ENCODE measurements around the gene RUNX3.

DNA sequence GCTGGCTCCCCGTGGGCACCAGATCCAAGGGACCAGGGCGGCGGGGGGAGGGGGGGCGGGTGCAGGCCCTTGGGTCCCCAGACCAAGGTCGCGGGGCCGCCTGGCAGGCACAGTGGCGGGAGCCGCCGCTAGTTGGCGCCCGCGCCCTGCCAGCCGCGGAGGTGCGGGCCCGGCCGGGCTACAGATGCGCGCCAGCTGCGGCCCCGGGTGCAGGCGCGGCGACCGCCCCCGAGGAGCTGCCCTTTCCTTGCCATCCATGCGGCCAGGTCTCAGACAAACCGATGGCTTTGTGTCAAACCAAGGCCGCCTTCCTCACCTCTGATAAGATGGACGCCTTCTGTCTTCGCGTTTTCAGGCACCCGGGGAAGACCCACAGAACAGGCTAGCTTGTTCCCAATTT lies 2.2 kb upstream of the RUNX3 start:
- TF ChIP-seq, protein P1, sequence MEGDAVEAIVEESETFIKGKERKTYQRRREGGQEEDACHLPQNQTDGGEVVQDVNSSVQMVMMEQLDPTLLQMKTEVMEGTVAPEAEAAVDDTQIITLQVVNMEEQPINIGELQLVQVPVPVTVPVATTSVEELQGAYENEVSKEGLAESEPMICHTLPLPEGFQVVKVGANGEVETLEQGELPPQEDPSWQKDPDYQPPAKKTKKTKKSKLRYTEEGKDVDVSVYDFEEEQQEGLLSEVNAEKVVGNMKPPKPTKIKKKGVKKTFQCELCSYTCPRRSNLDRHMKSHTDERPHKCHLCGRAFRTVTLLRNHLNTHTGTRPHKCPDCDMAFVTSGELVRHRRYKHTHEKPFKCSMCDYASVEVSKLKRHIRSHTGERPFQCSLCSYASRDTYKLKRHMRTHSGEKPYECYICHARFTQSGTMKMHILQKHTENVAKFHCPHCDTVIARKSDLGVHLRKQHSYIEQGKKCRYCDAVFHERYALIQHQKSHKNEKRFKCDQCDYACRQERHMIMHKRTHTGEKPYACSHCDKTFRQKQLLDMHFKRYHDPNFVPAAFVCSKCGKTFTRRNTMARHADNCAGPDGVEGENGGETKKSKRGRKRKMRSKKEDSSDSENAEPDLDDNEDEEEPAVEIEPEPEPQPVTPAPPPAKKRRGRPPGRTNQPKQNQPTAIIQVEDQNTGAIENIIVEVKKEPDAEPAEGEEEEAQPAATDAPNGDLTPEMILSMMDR (IDR thresholded peaks at IDR 0.05): peak; percentile 75
- TF ChIP-seq TEAD4 (CRISPR knock-in tag; IDR thresholded peaks at IDR 0.05) (no peak), SOX15 (CRISPR knock-in tag; IDR thresholded peaks at IDR 0.05) (no peak), OVOL2 (CRISPR knock-in tag; IDR thresholded peaks at IDR 0.05; ENCODE audit: borderline replicate concordance) (no peak), IRF2 (CRISPR knock-in tag; IDR thresholded peaks at IDR 0.05; ENCODE audit: borderline replicate concordance, low read depth) (no peak), TCF7 (CRISPR knock-in tag; IDR thresholded peaks at IDR 0.05; ENCODE audit: low read depth) (no peak), ZBTB21 (CRISPR knock-in tag; IDR thresholded peaks at IDR 0.05; ENCODE audit: borderline replicate concordance) (no peak), ARID4B (CRISPR knock-in tag; IDR thresholded peaks at IDR 0.05; ENCODE audit: borderline replicate concordance) (no peak), ZNF138 (CRISPR knock-in tag; conservative IDR thresholded peaks at IDR 0.05) (no peak), ZNF317 (CRISPR knock-in tag; IDR thresholded peaks at IDR 0.05; ENCODE audit: borderline replicate concordance, low read depth) (no peak), ATF6 (CRISPR knock-in tag; IDR thresholded peaks at IDR 0.05) (no peak), E2F1 (CRISPR knock-in tag; IDR thresholded peaks at IDR 0.05) (no peak)
- TF ChIP-seq, protein P2, sequence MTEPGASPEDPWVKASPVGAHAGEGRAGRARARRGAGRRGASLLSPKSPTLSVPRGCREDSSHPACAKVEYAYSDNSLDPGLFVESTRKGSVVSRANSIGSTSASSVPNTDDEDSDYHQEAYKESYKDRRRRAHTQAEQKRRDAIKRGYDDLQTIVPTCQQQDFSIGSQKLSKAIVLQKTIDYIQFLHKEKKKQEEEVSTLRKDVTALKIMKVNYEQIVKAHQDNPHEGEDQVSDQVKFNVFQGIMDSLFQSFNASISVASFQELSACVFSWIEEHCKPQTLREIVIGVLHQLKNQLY (CRISPR knock-in tag; IDR thresholded peaks at IDR 0.05): no peak
- TF ChIP-seq, protein P3, sequence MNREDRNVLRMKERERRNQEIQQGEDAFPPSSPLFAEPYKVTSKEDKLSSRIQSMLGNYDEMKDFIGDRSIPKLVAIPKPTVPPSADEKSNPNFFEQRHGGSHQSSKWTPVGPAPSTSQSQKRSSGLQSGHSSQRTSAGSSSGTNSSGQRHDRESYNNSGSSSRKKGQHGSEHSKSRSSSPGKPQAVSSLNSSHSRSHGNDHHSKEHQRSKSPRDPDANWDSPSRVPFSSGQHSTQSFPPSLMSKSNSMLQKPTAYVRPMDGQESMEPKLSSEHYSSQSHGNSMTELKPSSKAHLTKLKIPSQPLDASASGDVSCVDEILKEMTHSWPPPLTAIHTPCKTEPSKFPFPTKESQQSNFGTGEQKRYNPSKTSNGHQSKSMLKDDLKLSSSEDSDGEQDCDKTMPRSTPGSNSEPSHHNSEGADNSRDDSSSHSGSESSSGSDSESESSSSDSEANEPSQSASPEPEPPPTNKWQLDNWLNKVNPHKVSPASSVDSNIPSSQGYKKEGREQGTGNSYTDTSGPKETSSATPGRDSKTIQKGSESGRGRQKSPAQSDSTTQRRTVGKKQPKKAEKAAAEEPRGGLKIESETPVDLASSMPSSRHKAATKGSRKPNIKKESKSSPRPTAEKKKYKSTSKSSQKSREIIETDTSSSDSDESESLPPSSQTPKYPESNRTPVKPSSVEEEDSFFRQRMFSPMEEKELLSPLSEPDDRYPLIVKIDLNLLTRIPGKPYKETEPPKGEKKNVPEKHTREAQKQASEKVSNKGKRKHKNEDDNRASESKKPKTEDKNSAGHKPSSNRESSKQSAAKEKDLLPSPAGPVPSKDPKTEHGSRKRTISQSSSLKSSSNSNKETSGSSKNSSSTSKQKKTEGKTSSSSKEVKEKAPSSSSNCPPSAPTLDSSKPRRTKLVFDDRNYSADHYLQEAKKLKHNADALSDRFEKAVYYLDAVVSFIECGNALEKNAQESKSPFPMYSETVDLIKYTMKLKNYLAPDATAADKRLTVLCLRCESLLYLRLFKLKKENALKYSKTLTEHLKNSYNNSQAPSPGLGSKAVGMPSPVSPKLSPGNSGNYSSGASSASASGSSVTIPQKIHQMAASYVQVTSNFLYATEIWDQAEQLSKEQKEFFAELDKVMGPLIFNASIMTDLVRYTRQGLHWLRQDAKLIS (CRISPR knock-in tag; IDR thresholded peaks at IDR 0.05; ENCODE audit: borderline replicate concordance): no peak

Measured in WTC11 (cell line).